ENCODE measurements around the gene TSEN34. TPM values are rescaled to one million over a fixed set of nuclear protein-coding genes. Genes with fewer than 3 reads are reported as not detected.

TSEN34 gene
- total and polyA plus RNA-seq, 8 donors: 25.5 to 147 (median 40.2) TPM

DNA sequence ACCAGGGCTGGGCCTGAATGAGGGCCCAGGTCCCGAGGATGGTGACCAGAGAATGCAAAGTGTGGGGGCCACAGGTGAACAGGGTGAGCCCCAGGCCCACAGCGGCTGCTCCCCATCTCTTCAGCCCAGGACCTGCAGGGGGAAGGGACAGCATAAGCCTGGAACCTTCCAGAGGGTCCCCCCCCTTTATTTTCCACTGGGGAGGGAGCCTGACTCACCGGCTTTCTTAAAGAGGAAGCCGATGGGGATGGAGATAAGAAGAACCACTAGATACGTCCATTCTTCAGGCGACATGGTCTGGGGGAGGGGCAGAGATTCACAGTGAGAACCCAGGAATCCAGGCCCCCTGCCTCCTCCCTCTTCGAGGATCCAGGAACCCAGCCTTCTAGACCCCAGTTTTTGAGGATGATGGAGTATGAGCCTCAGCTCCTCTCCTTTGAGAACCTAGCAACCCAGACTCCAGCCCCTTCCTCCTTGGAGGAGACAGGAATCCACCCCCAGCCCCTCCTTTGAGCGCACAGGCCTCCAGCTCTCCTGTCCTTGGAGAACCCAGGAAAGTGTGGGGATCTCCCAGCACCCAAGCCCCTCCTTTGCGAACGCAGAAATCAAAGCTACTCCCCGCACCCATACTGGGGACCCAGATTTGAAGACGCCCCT lies 2.8 kb upstream of the TSEN34 start:
- peak overlapping the region; percentile 75 to 93 (median 84) for H3K4me3 ChIP-seq
- H3K9me3 ChIP-seq: no peaks in the 10 kb centered on the region
- H3K4me1 ChIP-seq: peaks cover 28 to 45% (median 40%) of the 10 kb centered on the region in 4 donors
- peak overlapping the region; percentile 97 to 99 (median 99) for H3K27ac ChIP-seq
- H3K36me3 ChIP-seq: peaks cover 14 to 29% (median 22%) of the 10 kb centered on the region in 4 donors
- TF ChIP-seq POLR2A (IDR thresholded peaks at IDR 0.05) (no peak), POLR2AphosphoS5 (IDR thresholded peaks at IDR 0.05) (no peak), EP300 (IDR thresholded peaks at IDR 0.05) (no peak)
- TF ChIP-seq, protein P1, sequence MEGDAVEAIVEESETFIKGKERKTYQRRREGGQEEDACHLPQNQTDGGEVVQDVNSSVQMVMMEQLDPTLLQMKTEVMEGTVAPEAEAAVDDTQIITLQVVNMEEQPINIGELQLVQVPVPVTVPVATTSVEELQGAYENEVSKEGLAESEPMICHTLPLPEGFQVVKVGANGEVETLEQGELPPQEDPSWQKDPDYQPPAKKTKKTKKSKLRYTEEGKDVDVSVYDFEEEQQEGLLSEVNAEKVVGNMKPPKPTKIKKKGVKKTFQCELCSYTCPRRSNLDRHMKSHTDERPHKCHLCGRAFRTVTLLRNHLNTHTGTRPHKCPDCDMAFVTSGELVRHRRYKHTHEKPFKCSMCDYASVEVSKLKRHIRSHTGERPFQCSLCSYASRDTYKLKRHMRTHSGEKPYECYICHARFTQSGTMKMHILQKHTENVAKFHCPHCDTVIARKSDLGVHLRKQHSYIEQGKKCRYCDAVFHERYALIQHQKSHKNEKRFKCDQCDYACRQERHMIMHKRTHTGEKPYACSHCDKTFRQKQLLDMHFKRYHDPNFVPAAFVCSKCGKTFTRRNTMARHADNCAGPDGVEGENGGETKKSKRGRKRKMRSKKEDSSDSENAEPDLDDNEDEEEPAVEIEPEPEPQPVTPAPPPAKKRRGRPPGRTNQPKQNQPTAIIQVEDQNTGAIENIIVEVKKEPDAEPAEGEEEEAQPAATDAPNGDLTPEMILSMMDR (IDR thresholded peaks at IDR 0.05): no peak
- WGBS, 5 donors: 13 to 25% (median 19%) methylated on average over 12 of the region's 12 CpGs
- peak in 1 of 2 donors; percentile 47 for DNase-seq
- intact Hi-C loops (cut with DNase I; ENCODE audit: low total_unique reads): no loop called here
- H3K27me3 ChIP-seq: no peaks in the 10 kb centered on the region

DNA sequence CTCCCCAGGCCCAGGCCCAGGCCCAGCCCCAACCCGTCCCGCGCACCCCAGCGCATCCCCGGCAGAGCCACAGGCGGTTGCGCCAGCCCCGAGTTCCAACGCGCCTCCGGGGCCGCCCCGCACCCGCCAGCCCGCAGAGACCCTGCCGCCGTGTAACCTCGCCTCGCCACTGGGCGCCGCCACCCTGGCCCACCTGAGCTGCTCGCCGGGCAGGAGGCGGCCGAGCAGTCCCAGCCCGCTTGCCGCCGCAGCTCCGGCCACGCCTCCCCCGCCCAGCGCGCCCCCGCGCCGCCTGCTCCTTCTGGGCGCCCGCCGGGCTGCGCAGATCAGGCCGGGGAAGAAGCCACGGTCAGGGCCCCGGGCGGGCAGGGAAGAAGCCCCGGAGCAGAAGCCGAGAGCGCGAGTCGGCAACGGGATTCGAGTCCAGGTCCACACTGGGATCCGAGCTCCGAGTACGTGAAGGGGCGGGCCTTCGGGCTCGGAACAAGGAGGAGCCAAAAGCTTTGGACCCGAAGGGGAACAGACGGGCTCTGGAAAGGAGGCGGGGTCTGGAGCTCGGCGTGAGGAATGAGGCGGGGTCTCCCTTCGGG lies 1.9 kb upstream of the TSEN34 start, which contains the start of gene MBOAT7:
MBOAT7 (minus strand) TSS at position 436 of the 590 bp plus-strand sequence. CDS start 1,072 bp downstream, outside the sequence.
- DNase-seq: no peak
- H3K9me3 ChIP-seq: no peaks in the 10 kb centered on the region
- peak within 1 kb of the TSS; percentile 75 to 93 (median 84) for H3K4me3 ChIP-seq
- peaks cover 28 to 45% (median 40%) of the 10 kb centered on the region in 4 donors for H3K4me1 ChIP-seq
- H3K36me3 ChIP-seq: peaks cover 16 to 33% (median 26%) of the 10 kb centered on the region in 4 donors
- intact Hi-C loops (cut with DNase I; ENCODE audit: low total_unique reads): no loop called here
- 0 to 1% (median 1%) methylated on average over 22 to 64 of the region's 64 CpGs for WGBS, 5 donors
- peak within 1 kb of the TSS; percentile 97 to 99 (median 99) for H3K27ac ChIP-seq
- no peaks in the 10 kb centered on the region for H3K27me3 ChIP-seq
- TF ChIP-seq, protein P1 (IDR thresholded peaks at IDR 0.05): peak in 1 of 7 experiments; percentile 49
- TF ChIP-seq POLR2A (IDR thresholded peaks at IDR 0.05) (no peak), EP300 (IDR thresholded peaks at IDR 0.05) (no peak), POLR2AphosphoS5 (IDR thresholded peaks at IDR 0.05) (peak; percentile 4 to 70 (median 44))

DNA sequence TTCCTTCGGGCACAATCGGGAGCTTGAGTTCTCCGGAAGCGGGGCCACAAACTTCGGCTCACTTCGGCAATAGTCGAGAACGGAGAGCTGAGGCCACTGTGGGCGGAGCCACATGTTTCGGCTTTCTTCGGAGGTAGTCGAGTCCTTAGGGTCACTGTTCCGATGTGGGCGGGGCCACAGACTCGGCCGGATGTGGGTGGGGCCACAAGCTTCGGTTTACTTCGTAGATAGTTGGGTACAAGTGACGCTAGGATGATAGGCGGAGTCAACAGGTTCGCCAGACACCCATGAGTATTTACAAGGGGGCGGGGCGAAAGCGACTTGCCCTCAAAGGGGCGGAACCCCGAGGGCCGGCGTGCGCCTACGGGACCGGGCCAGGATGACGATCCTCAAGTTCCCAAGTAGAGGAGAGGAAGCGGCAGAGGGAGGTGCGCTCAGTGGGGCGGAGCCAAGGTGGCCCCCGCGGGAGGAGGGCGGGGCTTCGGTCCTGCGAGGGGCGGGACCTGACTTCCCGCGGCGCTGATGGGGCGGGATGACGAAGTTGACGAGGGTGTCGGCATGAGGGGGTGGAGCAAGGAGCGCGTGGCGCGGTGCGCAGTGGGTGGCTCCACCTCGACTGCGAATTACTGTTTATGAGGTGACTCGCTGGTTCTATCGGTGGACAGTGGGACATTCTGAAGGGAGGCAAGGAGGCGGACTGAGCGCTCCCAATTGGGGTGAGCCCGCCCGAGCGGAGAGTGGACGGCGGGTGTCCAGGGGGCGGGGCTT lies 1.2 kb upstream of the TSEN34 start:
- H3K27ac ChIP-seq: peak overlapping the region; percentile 97 to 99 (median 99)
- H3K9me3 ChIP-seq: no peaks in the 10 kb centered on the region
- peak in 1 of 4 donors; percentile 23 for TF ChIP-seq POLR2A (IDR thresholded peaks at IDR 0.05)
- TF ChIP-seq, protein P1 (IDR thresholded peaks at IDR 0.05): no peak
- TF ChIP-seq POLR2AphosphoS5 (IDR thresholded peaks at IDR 0.05): peak in 2 of 3 donors; percentile 78 to 82
- TF ChIP-seq EP300 (IDR thresholded peaks at IDR 0.05): no peak
- WGBS, 5 donors: 0 to 1% (median 0%) methylated on average over 45 to 65 of the region's 65 CpGs
- peaks cover 16 to 40% (median 33%) of the 10 kb centered on the region in 4 donors for H3K36me3 ChIP-seq
- peak overlapping the region; percentile 75 to 93 (median 84) for H3K4me3 ChIP-seq
- DNase-seq: peak; percentile 100
- no peaks in the 10 kb centered on the region for H3K27me3 ChIP-seq
- intact Hi-C loops (cut with DNase I; ENCODE audit: low total_unique reads): no loop called here
- peaks cover 28 to 45% (median 40%) of the 10 kb centered on the region in 4 donors for H3K4me1 ChIP-seq

DNA sequence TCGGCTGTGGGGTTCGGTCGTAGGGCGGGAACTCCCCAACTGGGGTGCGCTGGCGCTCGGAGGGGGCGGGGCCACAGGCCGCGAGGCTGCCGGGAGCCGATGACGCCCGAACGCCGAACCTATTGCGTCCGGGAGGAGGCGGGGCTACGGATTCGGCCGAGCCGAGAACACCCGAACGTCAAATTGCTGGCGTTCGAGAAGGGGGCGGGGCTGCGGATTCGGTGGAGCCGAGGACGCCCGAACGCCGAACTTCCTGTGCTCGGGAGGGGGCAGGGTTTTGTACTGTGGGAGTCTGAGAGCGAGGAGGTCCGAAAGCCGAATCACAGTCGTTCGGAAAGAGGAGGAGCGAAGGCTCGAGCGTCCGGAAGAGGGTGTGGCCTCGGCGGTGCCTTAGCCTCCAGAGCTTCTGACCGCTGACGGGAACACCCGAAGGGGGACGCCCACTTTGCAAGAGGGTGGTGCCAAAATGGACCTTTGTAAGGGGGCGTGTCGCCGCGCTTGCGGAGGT lies 551 bp upstream of the TSEN34 start:
- peaks cover 16 to 46% (median 38%) of the 10 kb centered on the region in 4 donors for H3K36me3 ChIP-seq
- TF ChIP-seq EP300 (IDR thresholded peaks at IDR 0.05) (no peak), POLR2A (IDR thresholded peaks at IDR 0.05) (no peak), POLR2AphosphoS5 (IDR thresholded peaks at IDR 0.05) (peak in 1 of 3 donors; percentile 53)
- TF ChIP-seq, protein P1 (IDR thresholded peaks at IDR 0.05): no peak
- no peaks in the 10 kb centered on the region for H3K27me3 ChIP-seq
- peaks cover 28 to 45% (median 40%) of the 10 kb centered on the region in 4 donors for H3K4me1 ChIP-seq
- 0 to 1% (median 0%) methylated on average over 18 to 56 of the region's 56 CpGs for WGBS, 5 donors
- peak; percentile 100 for DNase-seq
- H3K4me3 ChIP-seq: peak overlapping the region; percentile 75 to 93 (median 84)
- intact Hi-C loops (cut with DNase I; ENCODE audit: low total_unique reads): no loop called here
- H3K27ac ChIP-seq: peak overlapping the region; percentile 97 to 99 (median 99)
- no peaks in the 10 kb centered on the region for H3K9me3 ChIP-seq

Data from stomach (tissue), 9 donors.